Panc1 (cell line): ENCODE measurements around the gene EAPP. TPM values are rescaled to one million over a fixed set of nuclear protein-coding genes. Genes with fewer than 3 reads are reported as not detected.
A peak's percentile ranks its signal among the peaks of the same experiment; 100 is the strongest.

Experiments used
- ATAC-seq: fragments of 200-7000 bp; cut with Tn5 transposase; 2 replicates; pipeline ENCODE4 v1.9.1; 2020; ENCODE audit warnings: mild to moderate bottlenecking, moderate library complexity
- BruUV-seq: library from RNA; stranded (reverse); fragments of 400-500 nt; replicated peaks from 2 replicates; lab custom pipeline; 2021; lab: Mats Ljungman, UMichigan
- CTCF ChIA-PET: fragments of 300-600 bp; sonication (Branson Sonifier 250); formaldehyde crosslinking; loops from one replicate; lab custom pipeline; 2022; ENCODE audit warnings: antibody characterized with exemption; lab: Charles Lee
- POLR2A ChIA-PET: fragments of 300-600 bp; sonication (Branson Sonifier 250); formaldehyde crosslinking; loops from one replicate; lab custom pipeline; 2022; ENCODE audit warnings: antibody characterized with exemption; lab: Charles Lee
- DNase-seq: peaks from one replicate; pipeline ENCODE4 v3.0.0-alpha.2; 2010; ENCODE audit warnings: low read depth, low spot score
- H3K27ac ChIP-seq: 2 replicates; pipeline ENCODE4 v1.5.1; 2011; ENCODE audit warnings: mild to moderate bottlenecking, low read length, inconsistent platforms
- H3K27me3 ChIP-seq: fragments of 200-500 bp; sonication (Bioruptor generic); 2 replicates; pipeline ENCODE4 v1.6.0; 2014; ENCODE audit warnings: low read length, inconsistent platforms; ENCODE audit not compliant: control insufficient read depth, insufficient read depth
- H3K36me3 ChIP-seq: fragments of 200-500 bp; sonication (Bioruptor generic); 2 replicates; pipeline ENCODE4 v1.5.1; 2014; ENCODE audit warnings: inconsistent platforms, mild to moderate bottlenecking, low read length, moderate library complexity; ENCODE audit not compliant: control insufficient read depth, insufficient read depth
- H3K4me1 ChIP-seq: 2 replicates; pipeline ENCODE4 v1.5.1; 2011; ENCODE audit warnings: inconsistent platforms, mild to moderate bottlenecking, low read length, moderate library complexity; ENCODE audit not compliant: control insufficient read depth, insufficient read depth
- H3K4me3 ChIP-seq, 2 experiments: 2 replicates each; pipeline ENCODE4 v1.5.1; 2011 to 2012; ENCODE audit warnings: low read depth in 2 of 2, low read length in 2 of 2, mild to moderate bottlenecking in 2 of 2, inconsistent platforms in 1 of 2, moderate library complexity in 1 of 2
- H3K9me3 ChIP-seq: fragments of 200-500 bp; sonication (Bioruptor generic); 2 replicates; pipeline ENCODE4 v1.5.1; 2014; ENCODE audit warnings: low read depth, mild to moderate bottlenecking, inconsistent platforms, low read length, moderate library complexity; ENCODE audit not compliant: control insufficient read depth, insufficient read depth
- POLR2AphosphoS5 ChIP-seq: IDR thresholded peaks from 2 replicates; pipeline ENCODE4 v1.6.1; 2012; ENCODE audit warnings: mild to moderate bottlenecking, low read depth, low read length, moderate library complexity
- SIN3A ChIP-seq: IDR thresholded peaks from 2 replicates; pipeline ENCODE4 v1.6.1; 2012; ENCODE audit warnings: low read depth, mild to moderate bottlenecking, low read length, moderate library complexity, borderline replicate concordance; ENCODE audit not compliant: insufficient read depth
- TCF7L2 ChIP-seq: IDR thresholded peaks from 2 replicates; pipeline ENCODE4 v1.6.1; 2011; ENCODE audit warnings: mild to moderate bottlenecking, low read depth, low read length, inconsistent platforms
- in situ Hi-C: cut with HindIII; loops from 2 replicates; pipeline ENCODE4 v1.10.0; 2016; ENCODE audit warnings: low sequenced_read_pairs, low pct_unique_long_range_greater_than_20kb
- intact Hi-C: fragments of 100-400 bp; cut with micrococcal nuclease; formaldehyde crosslinking; loops from one replicate; pipeline ENCODE4 v1.10.0; 2022; ENCODE audit not compliant: unreplicated experiment
- total RNA-seq: library from RNA; stranded (reverse); gene quantifications from one replicate; pipeline ENCODE4 v1.2.1, GENCODE V29; 2021; ENCODE audit not compliant: unreplicated experiment
- TF ChIP-seq, protein P1 (sequence below), 2 experiments: IDR thresholded peaks; 2 replicates each; pipeline ENCODE4 v1.6.1; 2011 to 2012; ENCODE audit warnings: low read depth in 2 of 2, control low read depth in 1 of 2, low read length in 1 of 2, mild to moderate bottlenecking in 1 of 2, moderate library complexity in 1 of 2; ENCODE audit not compliant: insufficient read depth in 1 of 2
- TF ChIP-seq, protein P2 (sequence below): fragments of 450-650 bp; IDR thresholded peaks from 2 replicates; pipeline ENCODE4 v1.5.1; 2017; ENCODE audit warnings: mild to moderate bottlenecking

Gene EAPP
- total RNA-seq, 1 experiment from 2014 or later = 16.6 TPM

DNA sequence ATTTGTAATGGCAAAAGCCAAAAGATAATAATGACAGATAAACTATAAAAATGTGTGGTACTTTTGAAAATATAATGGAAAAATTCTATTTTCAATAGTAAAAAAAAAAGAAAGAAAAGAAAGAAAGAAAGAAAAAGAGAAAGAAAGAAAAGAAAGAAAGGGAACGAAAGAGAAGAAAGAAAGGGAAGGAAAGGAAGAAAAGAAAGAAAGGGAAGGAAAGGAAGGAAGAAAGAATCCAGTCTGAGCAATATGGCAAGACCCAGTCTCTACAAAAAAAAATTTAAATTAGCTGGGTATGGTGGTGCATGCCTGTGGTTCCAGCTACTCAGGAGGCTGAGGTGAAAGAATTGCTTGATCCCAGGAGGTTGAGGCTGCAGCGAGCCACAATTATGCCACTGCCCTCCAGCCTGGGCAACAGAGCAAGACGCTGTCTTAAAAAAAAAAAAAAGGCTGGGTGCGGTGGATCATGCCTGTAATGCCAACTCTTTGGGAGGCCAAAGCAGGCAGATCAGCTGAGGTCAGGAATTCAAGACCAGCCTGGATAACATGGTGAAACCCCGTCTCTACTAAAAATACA is 38.4 kb downstream of the EAPP start:
- no peak overlapping the region for H3K4me3 ChIP-seq
- ATAC-seq = no peak
- DNase-seq = no peak
- in situ Hi-C loops = no loop called here
- H3K36me3 ChIP-seq = no peaks in the 10 kb centered on the region
- ChIA-PET POLR2A (no interaction called here), CTCF (interaction anchor here (0.9 kb wide), 1 partner anchor 169 kb away, joined by 4 read pairs; no protein-coding TSS in a partner anchor)
- peaks cover 15% of the 10 kb centered on the region for H3K4me1 ChIP-seq
- TF ChIP-seq POLR2AphosphoS5 = no peak
- no peak for TF ChIP-seq SIN3A
- TF ChIP-seq, protein P1, sequence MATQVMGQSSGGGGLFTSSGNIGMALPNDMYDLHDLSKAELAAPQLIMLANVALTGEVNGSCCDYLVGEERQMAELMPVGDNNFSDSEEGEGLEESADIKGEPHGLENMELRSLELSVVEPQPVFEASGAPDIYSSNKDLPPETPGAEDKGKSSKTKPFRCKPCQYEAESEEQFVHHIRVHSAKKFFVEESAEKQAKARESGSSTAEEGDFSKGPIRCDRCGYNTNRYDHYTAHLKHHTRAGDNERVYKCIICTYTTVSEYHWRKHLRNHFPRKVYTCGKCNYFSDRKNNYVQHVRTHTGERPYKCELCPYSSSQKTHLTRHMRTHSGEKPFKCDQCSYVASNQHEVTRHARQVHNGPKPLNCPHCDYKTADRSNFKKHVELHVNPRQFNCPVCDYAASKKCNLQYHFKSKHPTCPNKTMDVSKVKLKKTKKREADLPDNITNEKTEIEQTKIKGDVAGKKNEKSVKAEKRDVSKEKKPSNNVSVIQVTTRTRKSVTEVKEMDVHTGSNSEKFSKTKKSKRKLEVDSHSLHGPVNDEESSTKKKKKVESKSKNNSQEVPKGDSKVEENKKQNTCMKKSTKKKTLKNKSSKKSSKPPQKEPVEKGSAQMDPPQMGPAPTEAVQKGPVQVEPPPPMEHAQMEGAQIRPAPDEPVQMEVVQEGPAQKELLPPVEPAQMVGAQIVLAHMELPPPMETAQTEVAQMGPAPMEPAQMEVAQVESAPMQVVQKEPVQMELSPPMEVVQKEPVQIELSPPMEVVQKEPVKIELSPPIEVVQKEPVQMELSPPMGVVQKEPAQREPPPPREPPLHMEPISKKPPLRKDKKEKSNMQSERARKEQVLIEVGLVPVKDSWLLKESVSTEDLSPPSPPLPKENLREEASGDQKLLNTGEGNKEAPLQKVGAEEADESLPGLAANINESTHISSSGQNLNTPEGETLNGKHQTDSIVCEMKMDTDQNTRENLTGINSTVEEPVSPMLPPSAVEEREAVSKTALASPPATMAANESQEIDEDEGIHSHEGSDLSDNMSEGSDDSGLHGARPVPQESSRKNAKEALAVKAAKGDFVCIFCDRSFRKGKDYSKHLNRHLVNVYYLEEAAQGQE (IDR thresholded peaks at IDR 0.05; ENCODE audit: insufficient read depth in 1 of 2, low read depth in 2 of 2, low read length in 1 of 2) = no peak
- TF ChIP-seq, protein P2, sequence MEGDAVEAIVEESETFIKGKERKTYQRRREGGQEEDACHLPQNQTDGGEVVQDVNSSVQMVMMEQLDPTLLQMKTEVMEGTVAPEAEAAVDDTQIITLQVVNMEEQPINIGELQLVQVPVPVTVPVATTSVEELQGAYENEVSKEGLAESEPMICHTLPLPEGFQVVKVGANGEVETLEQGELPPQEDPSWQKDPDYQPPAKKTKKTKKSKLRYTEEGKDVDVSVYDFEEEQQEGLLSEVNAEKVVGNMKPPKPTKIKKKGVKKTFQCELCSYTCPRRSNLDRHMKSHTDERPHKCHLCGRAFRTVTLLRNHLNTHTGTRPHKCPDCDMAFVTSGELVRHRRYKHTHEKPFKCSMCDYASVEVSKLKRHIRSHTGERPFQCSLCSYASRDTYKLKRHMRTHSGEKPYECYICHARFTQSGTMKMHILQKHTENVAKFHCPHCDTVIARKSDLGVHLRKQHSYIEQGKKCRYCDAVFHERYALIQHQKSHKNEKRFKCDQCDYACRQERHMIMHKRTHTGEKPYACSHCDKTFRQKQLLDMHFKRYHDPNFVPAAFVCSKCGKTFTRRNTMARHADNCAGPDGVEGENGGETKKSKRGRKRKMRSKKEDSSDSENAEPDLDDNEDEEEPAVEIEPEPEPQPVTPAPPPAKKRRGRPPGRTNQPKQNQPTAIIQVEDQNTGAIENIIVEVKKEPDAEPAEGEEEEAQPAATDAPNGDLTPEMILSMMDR = no peak
- no peak for TF ChIP-seq TCF7L2
- no peaks in the 10 kb centered on the region for H3K27me3 ChIP-seq
- intact Hi-C loops = no loop called here
- H3K27ac ChIP-seq = no peak overlapping the region
- H3K9me3 ChIP-seq = no peaks in the 10 kb centered on the region
- BruUV-seq = no TSS peak

DNA sequence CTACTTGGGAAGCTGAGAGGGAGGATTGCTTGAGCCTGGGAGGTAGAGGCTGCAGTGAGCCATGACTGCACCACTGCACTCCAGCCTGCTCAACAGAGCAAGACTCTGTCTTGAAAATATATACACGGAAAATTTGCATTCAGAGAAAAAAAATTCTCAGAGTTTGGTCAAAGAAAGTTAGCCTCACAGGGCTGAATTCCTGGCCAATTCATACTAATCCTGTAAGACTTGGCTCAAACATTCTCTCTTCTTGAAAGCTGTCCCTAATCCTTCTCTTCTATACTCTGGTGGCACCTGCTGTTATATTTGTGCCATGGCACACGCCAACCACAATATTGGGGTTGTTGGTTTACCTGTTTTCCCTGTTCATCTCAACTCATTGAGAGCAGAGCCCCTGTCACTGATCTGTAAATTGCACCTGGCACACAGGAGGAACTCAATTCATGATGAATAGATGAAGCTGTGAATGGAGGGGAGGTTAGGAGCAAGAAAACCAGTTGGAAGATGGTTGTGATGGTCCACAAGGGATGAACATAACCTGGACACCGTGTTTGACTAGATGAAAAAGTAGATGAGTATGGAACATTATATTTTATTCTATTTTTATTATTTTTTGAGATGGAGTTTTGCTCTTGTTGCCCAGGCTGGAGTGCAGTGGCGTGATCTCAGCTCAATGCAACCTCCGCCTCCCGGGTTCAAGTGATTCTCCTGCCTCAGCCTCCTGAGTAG is 40.7 kb downstream of the EAPP start:
- CTCF ChIA-PET = interaction anchor here (0.7 to 2.5 kb wide), 5 partner anchors 131 to 716 kb away, joined by 3 to 15 read pairs (median 5); no protein-coding TSS in a partner anchor
- peaks cover 15% of the 10 kb centered on the region for H3K4me1 ChIP-seq
- H3K27me3 ChIP-seq = no peaks in the 10 kb centered on the region
- no peak overlapping the region for H3K4me3 ChIP-seq
- no TSS peak for BruUV-seq
- no peaks in the 10 kb centered on the region for H3K36me3 ChIP-seq
- in situ Hi-C loops (no loop called here), intact Hi-C loops (no loop called here)
- no peak overlapping the region for H3K27ac ChIP-seq
- ATAC-seq (peak; percentile 76), DNase-seq (no peak)
- POLR2A ChIA-PET = interaction anchor here (0.6 kb wide), 1 partner anchor 41 kb away, joined by 5 read pairs; no protein-coding TSS in a partner anchor
- H3K9me3 ChIP-seq = no peaks in the 10 kb centered on the region
- TF ChIP-seq TCF7L2 = no peak
- TF ChIP-seq, protein P2 = peak; percentile 84
